NT2/D1 (cell line): ENCODE measurements around the gene CLEC2B.

Experiments
- YY1 ChIP-seq: IDR thresholded peaks from 2 replicates; pipeline ENCODE4 v1.6.1; 2011; ENCODE audit not compliant: insufficient read length, insufficient read depth
- ZNF274 ChIP-seq: IDR thresholded peaks from 2 replicates; pipeline ENCODE4 v1.6.1; 2011; ENCODE audit warnings: mild to moderate bottlenecking, low read depth, low read length

DNA sequence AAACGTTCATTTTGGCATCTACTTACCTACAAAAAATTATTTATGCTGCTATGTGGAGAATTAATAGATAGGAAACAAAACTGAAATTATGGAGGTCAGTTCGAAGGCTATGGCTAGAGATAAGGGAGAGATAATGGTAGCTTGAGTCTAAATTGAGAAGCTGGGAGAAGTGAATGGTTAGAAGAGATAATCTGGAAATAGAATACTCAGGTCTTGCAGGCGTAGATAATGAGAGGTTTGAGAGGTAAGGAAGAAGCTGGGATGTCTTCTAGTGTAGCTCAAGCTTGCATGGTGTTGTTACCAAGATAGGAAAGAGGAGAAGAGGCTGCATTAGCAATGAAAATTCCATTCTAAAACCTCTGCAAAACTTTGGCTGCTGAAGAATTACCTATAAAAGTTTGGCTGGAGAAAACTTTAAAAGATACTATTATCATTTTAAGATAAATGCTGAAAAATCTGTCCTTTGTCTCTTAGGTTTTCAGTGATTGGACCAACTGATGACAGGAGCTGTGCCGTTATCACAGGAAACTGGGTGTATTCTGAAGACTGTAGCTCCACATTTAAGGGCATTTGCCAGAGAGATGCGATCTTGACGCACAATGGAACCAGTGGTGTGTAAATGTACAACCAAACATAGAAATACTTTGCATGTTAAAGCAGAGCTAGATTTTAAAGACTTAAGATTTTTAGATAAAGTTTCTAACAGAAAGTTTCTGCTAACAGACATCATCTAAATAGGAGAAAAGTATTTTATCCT lies 26.2 kb upstream of the CLEC2B start:
- TF ChIP-seq ZNF274 (no peak), YY1 (no peak)
